Liver (tissue), 9 donors: Measurements from ENCODE around the gene AGBL4. TPM values are rescaled to one million over a fixed set of nuclear protein-coding genes. Genes with fewer than 3 reads are reported as not detected.

ENCODE experiments used
- DNase-seq: peaks from one replicate; pipeline ENCODE4 v3.0.0-alpha.2; 2017; ENCODE audit warnings: low spot score
- H3K27ac ChIP-seq, 2 donors: one replicate each; pipeline ENCODE4 v1.7.0; 2013; ENCODE audit warnings: inconsistent platforms in 2 of 2, low read length in 2 of 2, control low read depth in 1 of 2, low read depth in 1 of 2, mild to moderate bottlenecking in 1 of 2
- H3K27me3 ChIP-seq, 4 donors: one replicate each; pipeline versions ENCODE4 v1.6.1 to v1.7.0; 2013; ENCODE audit warnings: low read length in 3 of 4, inconsistent platforms in 1 of 4, mild to moderate bottlenecking in 1 of 4, moderate library complexity in 1 of 4; ENCODE audit not compliant: control insufficient read depth in 4 of 4, insufficient read depth in 4 of 4
- H3K36me3 ChIP-seq, 4 donors: one replicate each; pipeline versions ENCODE4 v1.6.1 to v1.7.0; 2013; ENCODE audit warnings: low read length in 3 of 4, mild to moderate bottlenecking in 3 of 4, low read depth in 1 of 4, moderate library complexity in 1 of 4; ENCODE audit not compliant: control insufficient read depth in 4 of 4, insufficient read depth in 3 of 4
- H3K4me1 ChIP-seq, 4 donors: one replicate each; pipeline versions ENCODE4 v1.6.1 to v1.7.0; 2013; ENCODE audit warnings: low read length in 3 of 4, mild to moderate bottlenecking in 3 of 4, moderate library complexity in 1 of 4; ENCODE audit not compliant: control insufficient read depth in 4 of 4, insufficient read depth in 4 of 4
- H3K4me3 ChIP-seq, 3 donors: one replicate each; pipeline versions ENCODE4 v1.6.1 to v1.7.0; 2013; ENCODE audit warnings: low read length in 3 of 3, control low read depth in 1 of 3, low read depth in 1 of 3, mild to moderate bottlenecking in 1 of 3
- H3K9ac ChIP-seq, 2 donors: one replicate each; pipeline ENCODE4 v1.7.0; 2013; ENCODE audit warnings: low read length in 2 of 2, mild to moderate bottlenecking in 2 of 2, moderate library complexity in 2 of 2, control low read depth in 1 of 2, low read depth in 1 of 2
- H3K9me3 ChIP-seq, 4 donors: one replicate each; pipeline versions ENCODE4 v1.6.1 to v1.7.0; 2013; ENCODE audit warnings: low read length in 3 of 4; ENCODE audit not compliant: control insufficient read depth in 4 of 4
- ATF3 ChIP-seq: IDR thresholded peaks from 2 replicates; pipeline ENCODE4 v1.6.1; 2016; ENCODE audit warnings: antibody characterized with exemption
- FOXA1 ChIP-seq: IDR thresholded peaks from 2 replicates; pipeline ENCODE4 v1.6.1; 2016; ENCODE audit warnings: antibody characterized with exemption
- FOXA2 ChIP-seq: IDR thresholded peaks from 2 replicates; pipeline ENCODE4 v1.6.1; 2016; ENCODE audit warnings: antibody characterized with exemption
- GABPA ChIP-seq, 2 donors: IDR thresholded peaks in 1 of 2; conservative IDR thresholded peaks in 1 of 2; 2 replicates each; pipeline ENCODE4 v1.6.1; 2016; ENCODE audit warnings: antibody characterized with exemption in 2 of 2, mild to moderate bottlenecking in 1 of 2, moderate library complexity in 1 of 2
- HNF4A ChIP-seq, 2 donors: conservative IDR thresholded peaks; 2 replicates each; pipeline ENCODE4 v1.6.1; 2016; ENCODE audit warnings: antibody characterized with exemption in 2 of 2, mild to moderate bottlenecking in 2 of 2
- HNF4G ChIP-seq: IDR thresholded peaks from 2 replicates; pipeline ENCODE4 v1.6.1; 2016; ENCODE audit warnings: antibody characterized with exemption
- JUND ChIP-seq, 2 donors: IDR thresholded peaks; 2 replicates each; pipeline ENCODE4 v1.6.1; 2016; ENCODE audit warnings: antibody characterized with exemption in 2 of 2
- MAX ChIP-seq: IDR thresholded peaks from 2 replicates; pipeline ENCODE4 v1.6.1; 2016; ENCODE audit warnings: antibody characterized with exemption
- NR2F2 ChIP-seq: IDR thresholded peaks from 2 replicates; pipeline ENCODE4 v1.6.1; 2016; ENCODE audit warnings: antibody characterized with exemption
- RAD21 ChIP-seq, 2 donors: IDR thresholded peaks; 2 replicates each; pipeline ENCODE4 v1.6.1; 2016; ENCODE audit warnings: antibody characterized with exemption in 2 of 2, mild to moderate bottlenecking in 2 of 2
- RXRA ChIP-seq, 2 donors: IDR thresholded peaks; 2 replicates each; pipeline ENCODE4 v1.6.1; 2017 to 2018; ENCODE audit warnings: antibody characterized with exemption in 2 of 2, mild to moderate bottlenecking in 1 of 2
- SP1 ChIP-seq: IDR thresholded peaks from 2 replicates; pipeline ENCODE4 v1.6.1; 2018; ENCODE audit warnings: antibody characterized with exemption, mild to moderate bottlenecking
- YY1 ChIP-seq: IDR thresholded peaks from 2 replicates; pipeline ENCODE4 v1.6.1; 2016; ENCODE audit warnings: antibody characterized with exemption, mild to moderate bottlenecking
- ZBTB33 ChIP-seq: IDR thresholded peaks from 2 replicates; pipeline ENCODE4 v1.6.1; 2016; ENCODE audit warnings: antibody characterized with exemption
- WGBS: extraction: QIAGEN DNeasy Blood & Tissue Kit; methylation state at CpG from one replicate; pipeline ENCODE4 v1.1.7; 2013; 5-methylcytosine and 5-hydroxymethylcytosine counted together
- polyA plus RNA-seq, 2 donors: library from polyadenylated mRNA; stranded (reverse) in 1 of 2; unstranded in 1 of 2; fragments of 200-250 nt in 1 of 2; fragments of >200 nt in 1 of 2; fragmentation: Nextera tagmentation in 1 of 2; extraction: Ambion mirVana in 1 of 2; gene quantifications; one replicate each; pipeline versions ENCODE4 v1.2.1 to v1.2.3, GENCODE V29; 2013 to 2015
- total RNA-seq, 2 donors: library from RNA; depleted of rRNA; stranded (reverse); fragments of >200 nt; gene quantifications; one replicate each; pipeline ENCODE4 v1.2.3, GENCODE V29; 2014
- TF ChIP-seq, protein P1 (sequence below): fragments of 150-350 bp; IDR thresholded peaks from 2 replicates; pipeline ENCODE4 v1.5.1; 2017; ENCODE audit warnings: improper control_type of control experiment, low read depth, low read length; ENCODE audit not compliant: missing input control
- TF ChIP-seq, protein P2 (sequence below): IDR thresholded peaks from 2 replicates; pipeline ENCODE4 v1.6.1; 2016; ENCODE audit warnings: antibody characterized with exemption, mild to moderate bottlenecking
- donor health status: healthy.
- donor health status: healthy.
- donor health status: healthy.
- donor health status: healthy.
- donor health status: healthy.

AGBL4 gene
- total and polyA plus RNA-seq, 4 donors, result 0.75 to 0.76 TPM; not detected in 2

DNA sequence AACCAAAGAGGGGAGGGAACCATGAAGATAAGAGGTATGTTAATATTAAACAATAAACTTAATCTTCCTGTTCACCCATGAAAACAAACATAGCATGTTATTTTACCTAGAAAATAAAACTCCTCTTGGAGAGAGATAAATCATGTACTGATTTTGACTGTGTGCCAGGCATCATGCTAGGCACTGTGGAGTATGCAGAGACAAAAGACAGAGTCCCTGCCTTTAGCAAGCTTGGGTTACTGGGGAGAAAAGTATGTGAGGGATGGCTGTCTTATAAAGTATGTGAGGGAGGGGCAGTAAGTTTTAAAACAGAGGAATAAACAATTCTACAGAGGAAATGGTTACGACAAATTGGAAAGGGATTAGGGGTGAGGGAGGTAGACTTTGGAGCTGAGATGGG is 1117.6 kb downstream of the AGBL4 start:
- DNase-seq, result no peak
- Histone ChIP-seq H3K27ac (no peak overlapping the region), H3K27me3 (peaks cover 0 to 3% (median 0%) of the 10 kb centered on the region in 4 donors), H3K36me3 (no peaks in the 10 kb centered on the region), H3K9ac (no peak overlapping the region), H3K4me3 (no peak overlapping the region), H3K9me3 (no peaks in the 10 kb centered on the region), H3K4me1 (no peaks in the 10 kb centered on the region)
- no peak for TF ChIP-seq MAX
- TF ChIP-seq JUND (IDR thresholded peaks at IDR 0.05), result no peak
- TF ChIP-seq GABPA (IDR thresholded peaks at IDR 0.05 in 1 of 2, conservative IDR thresholded peaks at IDR 0.05 in 1 of 2), result no peak
- no peak for TF ChIP-seq FOXA1
- no peak for TF ChIP-seq FOXA2
- TF ChIP-seq YY1, result no peak
- no peak for TF ChIP-seq HNF4G
- no peak for TF ChIP-seq ATF3
- no peak for TF ChIP-seq HNF4A (conservative IDR thresholded peaks at IDR 0.05)
- TF ChIP-seq ZBTB33, result no peak
- TF ChIP-seq, protein P1, sequence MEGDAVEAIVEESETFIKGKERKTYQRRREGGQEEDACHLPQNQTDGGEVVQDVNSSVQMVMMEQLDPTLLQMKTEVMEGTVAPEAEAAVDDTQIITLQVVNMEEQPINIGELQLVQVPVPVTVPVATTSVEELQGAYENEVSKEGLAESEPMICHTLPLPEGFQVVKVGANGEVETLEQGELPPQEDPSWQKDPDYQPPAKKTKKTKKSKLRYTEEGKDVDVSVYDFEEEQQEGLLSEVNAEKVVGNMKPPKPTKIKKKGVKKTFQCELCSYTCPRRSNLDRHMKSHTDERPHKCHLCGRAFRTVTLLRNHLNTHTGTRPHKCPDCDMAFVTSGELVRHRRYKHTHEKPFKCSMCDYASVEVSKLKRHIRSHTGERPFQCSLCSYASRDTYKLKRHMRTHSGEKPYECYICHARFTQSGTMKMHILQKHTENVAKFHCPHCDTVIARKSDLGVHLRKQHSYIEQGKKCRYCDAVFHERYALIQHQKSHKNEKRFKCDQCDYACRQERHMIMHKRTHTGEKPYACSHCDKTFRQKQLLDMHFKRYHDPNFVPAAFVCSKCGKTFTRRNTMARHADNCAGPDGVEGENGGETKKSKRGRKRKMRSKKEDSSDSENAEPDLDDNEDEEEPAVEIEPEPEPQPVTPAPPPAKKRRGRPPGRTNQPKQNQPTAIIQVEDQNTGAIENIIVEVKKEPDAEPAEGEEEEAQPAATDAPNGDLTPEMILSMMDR, result no peak
- TF ChIP-seq, protein P2, sequence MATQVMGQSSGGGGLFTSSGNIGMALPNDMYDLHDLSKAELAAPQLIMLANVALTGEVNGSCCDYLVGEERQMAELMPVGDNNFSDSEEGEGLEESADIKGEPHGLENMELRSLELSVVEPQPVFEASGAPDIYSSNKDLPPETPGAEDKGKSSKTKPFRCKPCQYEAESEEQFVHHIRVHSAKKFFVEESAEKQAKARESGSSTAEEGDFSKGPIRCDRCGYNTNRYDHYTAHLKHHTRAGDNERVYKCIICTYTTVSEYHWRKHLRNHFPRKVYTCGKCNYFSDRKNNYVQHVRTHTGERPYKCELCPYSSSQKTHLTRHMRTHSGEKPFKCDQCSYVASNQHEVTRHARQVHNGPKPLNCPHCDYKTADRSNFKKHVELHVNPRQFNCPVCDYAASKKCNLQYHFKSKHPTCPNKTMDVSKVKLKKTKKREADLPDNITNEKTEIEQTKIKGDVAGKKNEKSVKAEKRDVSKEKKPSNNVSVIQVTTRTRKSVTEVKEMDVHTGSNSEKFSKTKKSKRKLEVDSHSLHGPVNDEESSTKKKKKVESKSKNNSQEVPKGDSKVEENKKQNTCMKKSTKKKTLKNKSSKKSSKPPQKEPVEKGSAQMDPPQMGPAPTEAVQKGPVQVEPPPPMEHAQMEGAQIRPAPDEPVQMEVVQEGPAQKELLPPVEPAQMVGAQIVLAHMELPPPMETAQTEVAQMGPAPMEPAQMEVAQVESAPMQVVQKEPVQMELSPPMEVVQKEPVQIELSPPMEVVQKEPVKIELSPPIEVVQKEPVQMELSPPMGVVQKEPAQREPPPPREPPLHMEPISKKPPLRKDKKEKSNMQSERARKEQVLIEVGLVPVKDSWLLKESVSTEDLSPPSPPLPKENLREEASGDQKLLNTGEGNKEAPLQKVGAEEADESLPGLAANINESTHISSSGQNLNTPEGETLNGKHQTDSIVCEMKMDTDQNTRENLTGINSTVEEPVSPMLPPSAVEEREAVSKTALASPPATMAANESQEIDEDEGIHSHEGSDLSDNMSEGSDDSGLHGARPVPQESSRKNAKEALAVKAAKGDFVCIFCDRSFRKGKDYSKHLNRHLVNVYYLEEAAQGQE, result no peak
- TF ChIP-seq SP1, result no peak
- WGBS, result 91% methylated on average over 1 of the region's 1 CpG

- H3K4me1 ChIP-seq, result no peaks in the 10 kb centered on the region
- TF ChIP-seq ATF3 (no peak), HNF4A (conservative IDR thresholded peaks at IDR 0.05) (no peak), RAD21 (IDR thresholded peaks at IDR 0.05) (no peak), JUND (IDR thresholded peaks at IDR 0.05) (no peak), ZBTB33 (no peak), MAX (no peak), HNF4G (no peak), NR2F2 (no peak), FOXA1 (no peak), RXRA (IDR thresholded peaks at IDR 0.05) (no peak), YY1 (no peak)
- TF ChIP-seq, protein P2, result no peak
Observed at GRCh38 chr1:48903291-48903690, 1120.5 kb downstream of the AGBL4 start.

More at GRCh38 chr1:48903291-48903690, 1120.5 kb downstream of the AGBL4 start:
- peaks cover 0 to 3% (median 1%) of the 10 kb centered on the region in 4 donors for H3K27me3 ChIP-seq
- H3K9me3 ChIP-seq, result no peaks in the 10 kb centered on the region
- DNase-seq, result no peak
- no peak overlapping the region for H3K4me3 ChIP-seq
- H3K36me3 ChIP-seq, result no peaks in the 10 kb centered on the region
- H3K27ac ChIP-seq, result no peak overlapping the region
- WGBS, result 56% methylated on average over 1 of the region's 1 CpG
- H3K9ac ChIP-seq, result no peak overlapping the region
